Activated naive CD4-positive, alpha-beta T cell treated with anti-CD3 and anti-CD28 coated beads, Interleukin-2, amount 50 U/mL, for 72 hours (primary cell): Measurements from ENCODE around the gene NRP1. TPM values are rescaled to one million over a fixed set of nuclear protein-coding genes. Genes with fewer than 3 reads are reported as not detected.

Experiments
- ATAC-seq, 2 donors: fragments of 150-1000 bp; cut with Tn5 transposase; 2 replicates each; pipeline ENCODE4 v1.10.0; 2021; ENCODE audit warnings: mild to moderate bottlenecking in 2 of 2, moderate library complexity in 2 of 2
- DNase-seq, 2 donors: peaks; one replicate each; pipeline ENCODE4 v3.0.0; 2021 to 2022; ENCODE audit warnings: low spot score in 2 of 2
- H3K27ac Mint-ChIP-seq, 2 donors: one replicate each; pipeline ENCODE4 v1.8.0; 2022; ENCODE audit warnings: mild to moderate bottlenecking in 2 of 2, mixed read lengths in 2 of 2
- H3K36me3 Mint-ChIP-seq, 2 donors: one replicate each; pipeline ENCODE4 v1.8.0; 2022; ENCODE audit warnings: mixed read lengths in 2 of 2
- H3K9me3 Mint-ChIP-seq, 2 donors: one replicate each; pipeline ENCODE4 v1.8.0; 2022; ENCODE audit warnings: mixed read lengths in 2 of 2
- total RNA-seq, 2 donors: library from RNA; stranded (reverse); gene quantifications; one replicate each; pipeline ENCODE4 v1.2.3, GENCODE V29; 2022

Gene NRP1
- total RNA-seq, 2 donors from 2014 or later: 0.21 to 0.30 TPM

DNA sequence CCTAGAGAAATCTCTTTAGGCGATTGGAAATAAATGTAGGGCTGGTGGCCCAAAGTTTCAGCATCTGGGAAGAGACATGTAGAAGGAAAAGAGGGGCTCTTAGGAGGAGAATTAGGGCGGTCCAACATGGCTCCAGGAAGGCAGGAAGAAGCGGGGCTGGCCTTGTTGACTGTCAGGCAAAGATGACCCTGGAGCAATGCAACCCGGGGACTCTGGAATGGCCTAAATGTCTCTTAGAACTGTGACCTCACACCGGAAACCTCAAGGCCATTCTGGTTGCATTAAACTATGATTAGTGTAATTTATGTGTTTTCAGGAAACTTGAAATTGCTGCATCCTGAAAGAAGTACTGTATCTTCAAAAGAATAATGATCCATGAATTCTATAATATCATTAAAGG is 66.8 kb downstream of the NRP1 start:
- DNase-seq: no peak
- no peak for ATAC-seq
- Mint-ChIP-seq H3K36me3 (no peaks in the 10 kb centered on the region), H3K9me3 (no peaks in the 10 kb centered on the region), H3K27ac (no peak overlapping the region)

DNA sequence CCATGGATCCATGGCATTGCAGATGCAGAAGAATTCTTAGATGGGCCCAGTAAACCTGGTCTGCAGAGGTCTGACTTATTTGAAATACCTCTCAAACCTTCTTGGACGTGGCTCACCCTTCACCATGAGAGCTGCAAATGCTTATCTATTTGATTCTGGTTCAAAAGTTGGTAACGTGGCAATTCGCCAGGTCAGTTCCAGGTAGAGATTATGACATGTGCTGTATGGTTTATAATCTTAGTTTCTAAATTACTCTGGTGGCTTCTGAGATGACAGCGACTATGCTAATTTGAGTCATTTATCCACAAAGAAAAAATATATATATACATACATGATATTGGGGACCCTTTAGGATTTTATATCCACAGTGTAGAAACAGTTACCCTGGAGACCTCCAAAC is 68.8 kb downstream of the NRP1 start:
- H3K27ac Mint-ChIP-seq: no peak overlapping the region
- no peaks in the 10 kb centered on the region for H3K36me3 Mint-ChIP-seq
- ATAC-seq (peak; percentile 49 to 64), DNase-seq (peak in 1 of 2 donors; percentile 73)
- H3K9me3 Mint-ChIP-seq: no peaks in the 10 kb centered on the region

DNA sequence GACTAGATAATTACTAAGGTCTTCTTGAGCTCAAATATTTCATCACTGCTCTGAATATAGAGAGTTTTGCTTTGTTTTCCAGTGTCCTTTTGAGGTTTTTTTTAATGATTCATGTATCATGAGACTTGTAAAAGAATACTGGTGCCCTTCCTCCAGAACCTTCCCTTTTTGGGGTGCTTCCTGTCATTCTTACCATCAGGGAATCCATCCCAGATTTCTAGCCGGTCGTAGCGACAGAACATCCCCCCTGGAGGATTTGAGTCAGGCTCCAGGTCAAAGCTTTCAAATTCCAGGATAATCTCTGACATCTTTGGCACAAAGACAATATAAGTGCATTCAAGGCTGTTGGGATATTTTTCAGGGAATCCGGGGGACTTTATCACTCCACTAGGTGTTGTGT is 71.0 kb downstream of the NRP1 start:
- peak overlapping the region in 1 of 2 donors; percentile 30 for H3K27ac Mint-ChIP-seq
- no peaks in the 10 kb centered on the region for H3K36me3 Mint-ChIP-seq
- DNase-seq (no peak), ATAC-seq (no peak)
- H3K9me3 Mint-ChIP-seq: no peaks in the 10 kb centered on the region

DNA sequence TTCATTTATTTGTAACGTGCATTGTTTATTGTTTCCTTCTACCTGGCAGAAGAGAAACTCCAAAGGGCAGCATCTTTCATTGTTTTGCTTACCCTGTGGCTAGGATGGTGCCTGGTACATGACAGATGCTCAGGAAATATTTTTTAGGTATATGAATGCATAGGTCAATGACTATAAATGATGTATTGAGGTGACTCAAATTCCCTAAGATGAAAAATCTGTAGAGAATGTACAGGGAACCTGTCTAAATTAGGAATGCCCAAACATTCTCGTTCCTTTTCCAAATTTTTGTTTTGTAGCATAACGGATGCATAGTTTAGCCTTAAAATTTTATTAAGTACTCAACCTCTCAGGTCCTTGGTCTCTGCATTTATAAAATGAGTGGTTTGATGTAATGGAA is 71.6 kb downstream of the NRP1 start:
- ATAC-seq: no peak
- Mint-ChIP-seq H3K36me3 (no peaks in the 10 kb centered on the region), H3K27ac (no peak overlapping the region)

DNA sequence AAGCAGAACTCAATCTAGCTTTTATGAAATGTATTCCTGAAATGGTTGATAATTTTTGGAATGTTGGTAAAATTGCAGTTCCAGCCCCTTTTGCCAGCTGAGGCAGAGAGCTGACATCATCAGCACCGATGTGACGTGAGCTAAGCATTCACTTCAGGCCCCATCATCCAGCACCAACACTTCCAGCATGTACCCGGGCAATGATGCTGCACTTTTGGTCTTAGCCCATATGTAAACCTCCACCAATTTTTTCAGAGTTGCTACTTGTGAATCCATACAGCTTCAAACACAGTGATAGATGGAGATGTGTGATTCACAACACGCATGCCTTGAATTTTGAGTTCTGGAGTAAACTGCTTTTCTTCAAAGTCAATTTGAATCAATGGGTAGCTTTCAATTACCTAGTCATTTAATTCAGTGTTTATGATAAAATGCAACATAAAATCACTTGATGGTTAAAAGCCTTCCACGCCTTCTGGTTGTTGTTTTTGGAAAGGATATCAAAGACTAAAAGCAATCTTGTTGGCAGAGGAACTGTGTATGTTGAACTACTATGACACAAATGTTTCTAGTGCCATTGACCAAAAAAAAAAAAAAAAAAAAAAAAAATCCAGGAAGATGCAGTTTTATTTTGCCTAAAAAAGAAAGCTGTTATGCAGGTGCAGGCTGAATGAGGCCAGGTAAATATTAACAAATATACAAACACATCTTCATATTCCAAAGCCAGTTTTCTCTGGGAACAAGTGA is 73.9 kb downstream of the NRP1 start:
- Mint-ChIP-seq H3K27ac (no peak overlapping the region), H3K36me3 (no peaks in the 10 kb centered on the region), H3K9me3 (no peaks in the 10 kb centered on the region)
- DNase-seq (no peak), ATAC-seq (no peak)

More for the DNA sequence above, 71.6 kb downstream of the NRP1 start:
- H3K9me3 Mint-ChIP-seq: no peaks in the 10 kb centered on the region
- DNase-seq: no peak

DNA sequence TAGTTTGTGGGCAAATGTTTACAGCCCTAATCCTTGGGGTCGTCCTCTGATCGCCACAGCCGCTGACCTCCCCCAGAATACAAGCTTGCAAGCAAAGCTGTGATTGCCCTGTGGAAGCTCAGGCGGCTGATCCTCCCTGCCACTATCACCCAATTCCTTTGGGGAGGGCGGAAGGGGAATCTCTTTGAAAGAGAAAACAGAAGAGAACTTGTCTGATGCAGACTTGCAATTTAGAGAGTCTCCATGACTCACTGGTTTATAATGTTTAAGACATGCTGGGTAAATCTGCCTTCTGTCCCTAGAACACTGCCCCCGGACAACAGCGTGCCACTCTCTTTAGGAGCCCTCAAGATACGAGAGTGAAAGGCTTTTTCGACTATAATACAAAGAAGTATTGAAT is 75.5 kb downstream of the NRP1 start:
- Mint-ChIP-seq H3K9me3 (no peaks in the 10 kb centered on the region), H3K36me3 (peaks cover 0 to 1% of the 10 kb centered on the region in 2 donors), H3K27ac (no peak overlapping the region)
- DNase-seq (no peak), ATAC-seq (no peak)

DNA sequence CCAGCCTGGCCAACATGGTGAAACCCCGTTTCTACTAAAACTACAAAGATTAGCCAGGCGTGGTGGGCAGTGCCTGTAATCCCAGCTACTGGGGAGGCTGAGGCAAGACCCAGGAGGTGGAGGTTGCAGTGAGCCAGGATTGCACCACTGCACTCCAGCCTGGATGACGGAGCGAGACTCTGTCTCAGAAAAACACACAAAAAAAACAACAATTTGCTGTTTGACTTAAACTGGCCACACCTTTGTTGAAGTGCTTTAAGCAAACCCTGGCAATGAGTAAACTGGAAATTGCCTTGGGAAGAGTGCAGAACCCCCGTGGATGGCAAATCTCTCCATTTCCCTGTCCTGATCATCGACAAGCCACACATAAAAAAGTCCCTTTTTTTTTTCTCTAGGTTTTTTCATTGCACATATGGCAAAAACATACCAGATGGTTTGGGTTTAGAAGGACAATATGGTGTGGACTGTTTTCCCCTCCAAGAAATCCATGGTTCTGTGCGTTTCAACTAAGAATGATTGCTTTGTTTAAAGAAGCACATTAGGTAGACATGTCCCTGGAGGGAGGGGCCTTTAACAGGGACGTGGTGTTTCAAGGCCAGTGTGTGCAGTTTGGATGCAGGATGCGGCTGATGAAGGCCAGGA is 76.9 kb downstream of the NRP1 start:
- peaks cover 0 to 7% of the 10 kb centered on the region in 2 donors for H3K36me3 Mint-ChIP-seq
- ATAC-seq: no peak
- no peak overlapping the region for H3K27ac Mint-ChIP-seq
- no peaks in the 10 kb centered on the region for H3K9me3 Mint-ChIP-seq
- no peak for DNase-seq

DNA sequence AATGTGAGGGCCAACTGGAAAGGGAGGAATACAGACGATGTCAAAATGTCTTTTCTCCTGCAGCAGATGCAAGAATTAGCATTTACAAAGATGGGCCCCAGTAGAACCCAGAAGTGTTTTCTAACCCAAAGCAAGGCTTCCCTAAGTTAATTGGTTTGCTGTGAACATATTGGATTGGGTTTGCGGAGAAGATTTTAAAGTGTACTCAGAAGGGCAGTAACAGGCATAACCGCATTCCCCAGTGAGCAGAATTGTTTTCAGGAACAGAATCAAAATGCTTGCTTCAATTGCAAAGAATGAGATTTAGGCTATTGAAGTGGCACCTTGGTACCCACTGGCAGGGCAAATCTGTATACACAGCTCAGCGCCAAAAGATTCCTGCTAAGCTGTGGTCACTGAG is 78.0 kb downstream of the NRP1 start:
- no peak overlapping the region for H3K27ac Mint-ChIP-seq
- no peak for ATAC-seq
- H3K36me3 Mint-ChIP-seq: peaks cover 3 to 7% of the 10 kb centered on the region in 2 donors
- peaks cover 0 to 2% of the 10 kb centered on the region in 2 donors for H3K9me3 Mint-ChIP-seq
- no peak for DNase-seq

DNA sequence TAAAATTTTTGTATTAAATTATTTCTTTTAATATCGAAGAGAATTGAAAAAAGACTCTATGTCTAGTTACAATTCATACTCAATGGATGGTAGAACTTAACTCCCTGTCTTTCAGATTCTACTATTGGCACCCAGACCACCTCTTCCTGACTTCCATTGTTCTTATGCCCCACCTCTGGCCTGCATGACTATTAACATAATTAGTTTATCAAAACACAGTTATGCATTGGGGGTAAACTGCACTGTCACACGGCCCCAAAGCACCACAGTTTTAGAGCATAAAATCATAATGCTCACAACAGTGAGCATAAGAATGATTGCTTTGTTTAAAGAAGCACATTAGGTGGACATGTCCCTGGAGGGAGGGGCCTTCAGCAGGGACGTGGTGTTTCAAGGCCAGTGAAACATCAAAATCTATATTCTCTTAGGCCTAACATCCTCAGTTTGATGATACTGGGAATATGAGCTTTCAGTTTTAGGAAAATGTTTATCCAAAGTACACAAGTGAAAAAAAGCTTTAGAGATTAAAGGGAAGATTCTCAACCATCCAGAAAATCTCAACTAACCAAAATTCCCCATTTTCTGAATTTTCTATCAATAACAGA is 79.8 kb downstream of the NRP1 start:
- no peak for ATAC-seq
- no peak for DNase-seq
- Mint-ChIP-seq H3K9me3 (peaks cover 14 to 18% of the 10 kb centered on the region in 2 donors), H3K36me3 (peaks cover 19 to 23% of the 10 kb centered on the region in 2 donors), H3K27ac (no peak overlapping the region)

DNA sequence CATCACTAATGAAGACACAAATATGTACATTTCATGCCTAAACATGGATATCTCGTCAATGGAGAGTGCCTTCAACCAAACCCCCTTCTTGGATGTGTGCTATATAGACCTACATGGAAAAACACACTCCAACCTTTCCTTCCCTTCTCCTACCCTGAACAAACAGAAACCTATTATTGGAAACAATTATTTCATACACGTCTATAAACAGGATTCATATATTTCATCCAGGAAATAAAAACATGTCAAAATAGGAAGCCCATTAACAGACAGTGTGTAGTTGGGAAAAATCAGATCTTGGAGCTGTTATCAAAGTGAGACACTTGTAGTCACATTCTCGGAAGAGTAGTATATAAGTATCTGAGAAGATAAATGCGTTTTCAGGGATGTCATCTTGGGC is 81.1 kb downstream of the NRP1 start:
- peak overlapping the region in 1 of 2 donors; percentile 43 for H3K27ac Mint-ChIP-seq
- peaks cover 14 to 18% of the 10 kb centered on the region in 2 donors for H3K9me3 Mint-ChIP-seq
- DNase-seq (no peak), ATAC-seq (no peak)
- peaks cover 19 to 23% of the 10 kb centered on the region in 2 donors for H3K36me3 Mint-ChIP-seq

DNA sequence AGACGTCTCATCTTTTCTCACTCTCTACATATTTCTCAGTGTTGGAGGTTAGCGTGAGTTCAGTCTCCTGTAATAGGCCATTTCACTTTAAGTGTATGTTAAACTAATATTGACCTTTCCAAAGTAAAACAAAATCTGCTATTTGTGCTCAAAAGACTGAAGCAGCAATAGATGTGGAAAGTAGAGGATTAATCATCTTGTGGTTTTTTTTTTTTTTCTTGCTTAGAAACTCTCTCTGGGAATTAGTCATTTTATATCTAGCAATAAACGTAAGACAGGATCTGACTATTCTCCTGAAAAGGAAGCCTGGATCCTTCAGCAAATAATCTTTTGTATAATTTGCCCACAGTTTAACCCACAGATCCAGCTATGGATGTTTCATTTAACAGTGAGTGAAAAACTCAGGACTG is 81.7 kb downstream of the NRP1 start:
- DNase-seq (no peak), ATAC-seq (peak; percentile 69 to 75)
- Mint-ChIP-seq H3K9me3 (peaks cover 14 to 18% of the 10 kb centered on the region in 2 donors), H3K36me3 (peaks cover 19 to 23% of the 10 kb centered on the region in 2 donors), H3K27ac (peak overlapping the region in 1 of 2 donors; percentile 43)

DNA sequence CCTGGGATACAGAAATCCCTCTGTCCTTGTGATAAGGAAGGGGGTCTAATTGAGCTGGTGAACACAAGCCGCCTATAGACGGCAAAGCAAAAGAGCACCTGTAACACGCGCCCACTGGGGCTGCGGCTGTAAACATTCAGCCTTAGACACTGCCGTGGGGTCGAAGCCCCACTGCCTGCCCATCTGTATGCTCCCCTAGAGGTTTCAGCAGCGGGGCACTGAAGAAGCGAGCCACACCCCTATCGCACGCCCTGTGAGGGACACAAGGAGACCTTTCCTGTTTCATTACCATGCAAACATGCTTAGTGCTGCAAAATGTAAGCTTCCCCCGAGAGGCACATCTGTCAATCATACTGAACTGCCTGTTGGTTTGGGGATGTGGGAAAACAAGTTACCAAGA is 82.1 kb downstream of the NRP1 start:
- ATAC-seq (no peak), DNase-seq (peak in 1 of 2 donors; percentile 14)
- H3K27ac Mint-ChIP-seq: peak overlapping the region in 1 of 2 donors; percentile 43
- H3K36me3 Mint-ChIP-seq: peaks cover 19 to 23% of the 10 kb centered on the region in 2 donors
- peaks cover 14 to 18% of the 10 kb centered on the region in 2 donors for H3K9me3 Mint-ChIP-seq

DNA sequence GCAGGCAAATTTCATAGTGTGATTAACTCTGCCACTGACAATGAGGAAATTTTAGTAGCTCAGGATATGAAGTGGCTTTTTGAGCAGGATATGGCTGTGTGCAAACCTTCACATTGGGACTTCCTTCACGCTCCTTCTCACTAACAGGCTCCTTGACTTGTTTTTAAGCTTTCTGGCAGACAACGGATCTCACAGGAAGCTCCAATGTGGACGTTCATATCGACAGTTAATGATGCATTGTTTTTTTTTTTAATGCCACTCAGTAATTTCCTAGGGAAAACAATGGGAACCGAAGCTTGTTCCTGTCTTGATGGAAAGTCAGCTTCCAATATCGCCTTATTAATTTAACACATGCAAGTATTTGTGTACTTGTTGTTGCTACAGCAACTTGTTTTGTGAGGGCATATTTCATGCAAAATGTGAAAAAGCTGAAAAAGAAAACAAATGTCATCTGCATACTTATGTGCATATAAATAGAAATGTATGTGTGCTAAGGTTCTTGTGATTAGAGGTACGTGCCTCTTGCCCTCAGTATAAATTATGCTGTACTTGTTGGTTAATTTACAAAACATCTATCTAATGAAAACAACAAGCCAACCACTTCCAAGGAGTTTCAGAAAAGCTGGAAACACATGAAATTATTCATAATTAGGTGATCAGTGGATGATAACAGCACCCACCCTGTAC is 84.7 kb downstream of the NRP1 start:
- Mint-ChIP-seq H3K36me3 (peaks cover 19 to 30% of the 10 kb centered on the region in 2 donors), H3K27ac (no peak overlapping the region)

DNA sequence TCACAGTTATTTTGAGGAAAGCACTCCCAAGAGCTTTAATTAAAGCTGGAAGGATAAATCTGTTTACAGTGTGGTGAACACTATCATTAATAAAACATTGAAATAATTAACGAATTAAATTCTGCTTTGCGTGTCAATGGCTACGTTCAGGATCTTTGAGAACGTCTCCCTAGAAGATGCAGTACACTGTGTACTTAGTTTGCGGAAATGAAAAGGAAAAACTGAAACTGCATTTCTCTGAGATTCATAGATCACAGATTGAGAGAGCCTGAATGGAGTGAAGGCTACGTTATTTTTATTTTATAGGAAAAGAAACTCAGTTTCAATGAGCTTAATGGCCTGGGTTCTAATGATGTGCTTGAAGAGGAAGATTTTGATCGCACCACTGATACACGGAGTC is 85.3 kb downstream of the NRP1 start:
- H3K9me3 Mint-ChIP-seq: peaks cover 14 to 18% of the 10 kb centered on the region in 2 donors
- peak overlapping the region; percentile 43 to 77 for H3K27ac Mint-ChIP-seq
- ATAC-seq (no peak), DNase-seq (no peak)
- H3K36me3 Mint-ChIP-seq: peaks cover 19 to 30% of the 10 kb centered on the region in 2 donors

More for the DNA sequence above, 84.7 kb downstream of the NRP1 start:
- DNase-seq (no peak), ATAC-seq (no peak)
- H3K9me3 Mint-ChIP-seq: peaks cover 14 to 18% of the 10 kb centered on the region in 2 donors

DNA sequence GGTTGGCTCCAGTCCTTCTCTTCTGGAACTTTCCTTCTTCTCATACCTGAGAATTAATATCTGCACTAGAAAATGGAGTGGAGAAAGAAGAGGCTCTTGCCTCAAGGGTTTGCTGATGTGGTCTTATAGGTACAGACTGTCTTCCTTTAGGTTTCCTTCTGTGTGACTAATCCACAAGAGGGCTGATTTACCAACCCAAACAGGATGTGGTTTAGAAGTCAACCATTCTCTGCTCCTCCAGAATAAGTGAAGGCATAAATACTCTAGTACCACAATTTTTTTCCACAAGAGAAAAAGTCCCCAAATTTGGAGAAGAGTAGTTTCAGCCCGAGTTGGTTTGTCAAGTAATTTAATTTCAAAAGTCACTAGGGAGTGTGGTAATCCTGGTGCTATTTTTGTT is 85.8 kb downstream of the NRP1 start:
- peak in 1 of 2 donors; percentile 28 for DNase-seq
- Mint-ChIP-seq H3K36me3 (peaks cover 19 to 25% of the 10 kb centered on the region in 2 donors), H3K27ac (peak overlapping the region; percentile 43 to 77), H3K9me3 (peaks cover 14 to 18% of the 10 kb centered on the region in 2 donors)
- ATAC-seq: peak; percentile 86 to 87

DNA sequence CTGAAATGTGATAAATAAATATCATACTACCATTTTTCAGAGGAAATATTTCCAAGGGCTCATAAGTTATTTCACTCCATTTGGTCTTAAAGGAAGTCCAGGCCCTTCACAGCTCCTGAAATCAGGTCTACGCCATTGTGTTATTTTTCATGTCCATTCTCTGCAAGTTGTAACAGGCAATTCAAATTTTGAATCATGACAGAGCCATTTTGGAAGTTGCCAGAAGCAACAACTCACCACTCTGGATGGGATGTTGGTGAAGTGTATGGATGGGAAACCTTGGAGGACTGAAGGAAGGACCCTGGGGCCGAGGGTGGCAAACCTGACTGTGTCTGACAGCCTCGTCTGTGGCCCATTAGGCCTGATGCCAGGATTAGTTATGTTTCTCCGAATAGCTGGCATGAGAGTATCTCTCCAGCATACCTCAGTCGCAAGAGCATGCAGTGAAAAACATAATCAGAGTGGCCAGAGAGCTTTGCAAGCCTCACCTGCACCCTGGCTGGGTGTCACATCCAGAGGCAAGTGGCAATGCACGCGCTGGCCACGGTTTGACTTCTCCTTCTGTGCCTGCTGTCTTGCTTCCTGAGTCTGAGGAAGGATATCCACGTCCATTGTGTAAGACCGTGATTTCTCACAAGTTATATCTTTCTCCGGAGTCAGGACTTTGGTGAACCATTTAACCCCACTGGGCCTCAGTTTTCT is 87.1 kb downstream of the NRP1 start:
- H3K36me3 Mint-ChIP-seq: peaks cover 19 to 23% of the 10 kb centered on the region in 2 donors
- DNase-seq (no peak), ATAC-seq (no peak)
- H3K9me3 Mint-ChIP-seq: peaks cover 14 to 18% of the 10 kb centered on the region in 2 donors
- no peak overlapping the region for H3K27ac Mint-ChIP-seq
